Erythroblast (primary cell): Measurements from ENCODE around the gene EXOC6B.

Experiments
- GATA1 ChIP-seq: IDR thresholded peaks from 2 replicates; pipeline ENCODE4 v1.6.1; 2011; ENCODE audit warnings: low read depth, mild to moderate bottlenecking, control low read depth, low read length, moderate library complexity
- POLR2A ChIP-seq: IDR thresholded peaks from 2 replicates; pipeline ENCODE4 v1.6.1; 2011; ENCODE audit warnings: mild to moderate bottlenecking, low read length

GRCh38 chr2:72134997-72135800 lies 690.6 kb downstream of the EXOC6B start:
- TF ChIP-seq POLR2A (no peak), GATA1 (no peak)
